ENCODE data around the gene OLFML3.

The OLFML3 gene

DNA sequence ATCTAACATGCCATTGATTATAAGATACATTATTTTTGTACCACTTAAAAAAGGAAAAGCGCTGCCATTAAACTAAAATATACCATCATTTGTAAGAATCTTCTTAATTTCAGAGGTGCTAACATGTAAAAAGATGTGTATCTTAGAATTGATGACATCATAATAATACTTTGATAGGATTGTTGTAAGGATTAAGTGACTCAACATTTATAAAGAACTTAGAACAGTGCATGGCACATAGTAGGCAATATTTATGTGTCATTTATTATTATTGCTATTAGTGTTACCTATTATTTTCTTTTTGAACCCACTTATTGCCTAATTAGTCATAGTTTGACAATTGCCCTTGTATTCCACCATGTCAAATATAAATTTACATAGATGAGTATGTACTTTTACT, 28.4 kb upstream of the OLFML3 start:
- no peak for DNase-seq

DNA sequence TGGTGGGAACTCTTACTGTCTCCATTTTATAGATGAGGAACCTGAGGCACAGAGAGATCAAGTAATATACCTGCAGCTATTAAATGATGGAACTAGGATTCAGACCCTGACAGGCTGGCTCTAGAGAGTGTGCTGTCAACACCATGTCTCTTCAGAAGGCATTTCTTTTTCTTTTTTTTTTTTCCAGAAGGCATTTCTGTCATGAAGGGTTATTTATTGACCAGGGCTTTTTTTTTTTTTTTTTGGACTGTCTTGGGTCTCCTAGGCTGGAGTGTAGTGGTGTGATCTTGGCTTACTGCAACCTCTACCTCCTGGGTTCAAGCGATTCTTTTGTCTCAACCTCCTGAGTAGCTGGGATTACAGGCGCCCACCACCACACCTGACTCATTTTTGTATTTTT, 27.6 kb upstream of the OLFML3 start:
- DNase-seq: no peak

DNA sequence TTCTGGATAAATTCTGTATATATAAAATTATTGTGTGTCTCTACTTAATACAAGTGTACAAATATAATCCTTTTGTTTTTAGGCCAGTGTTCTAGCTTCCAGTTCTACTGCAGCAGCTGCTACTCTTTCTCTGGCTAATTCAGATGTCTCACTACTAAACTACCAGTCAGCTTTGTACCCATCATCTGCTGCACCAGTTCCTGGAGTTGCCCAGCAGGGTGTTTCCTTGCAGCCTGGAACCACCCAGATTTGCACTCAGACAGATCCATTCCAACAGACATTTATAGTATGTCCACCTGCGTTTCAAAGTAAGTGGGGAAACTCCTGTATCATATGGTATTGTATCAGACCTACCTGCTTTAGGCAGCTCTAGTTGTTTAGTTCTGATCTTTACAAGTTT, 21.3 kb upstream of the OLFML3 start:
- DNase-seq: no peak

DNA sequence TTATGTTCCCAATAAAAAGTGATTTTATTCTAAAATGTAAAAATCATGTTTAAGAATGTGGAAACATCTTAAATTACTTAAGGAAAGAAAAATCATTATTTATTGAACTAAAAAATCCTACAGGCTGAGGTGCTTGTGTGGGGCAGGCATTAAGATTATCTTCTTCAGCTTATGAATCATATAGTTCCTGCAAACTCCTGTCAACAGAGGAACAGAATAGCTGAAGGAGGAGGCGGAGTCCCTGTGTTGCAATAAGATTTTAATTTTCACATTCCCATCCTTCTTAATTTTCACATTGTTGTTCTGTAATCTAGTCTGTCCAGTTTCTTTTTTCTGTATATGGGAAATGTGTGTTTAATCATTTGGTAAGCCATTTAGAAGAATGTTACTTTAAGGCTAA, 20.6 kb upstream of the OLFML3 start:
- DNase-seq: no peak

DNA sequence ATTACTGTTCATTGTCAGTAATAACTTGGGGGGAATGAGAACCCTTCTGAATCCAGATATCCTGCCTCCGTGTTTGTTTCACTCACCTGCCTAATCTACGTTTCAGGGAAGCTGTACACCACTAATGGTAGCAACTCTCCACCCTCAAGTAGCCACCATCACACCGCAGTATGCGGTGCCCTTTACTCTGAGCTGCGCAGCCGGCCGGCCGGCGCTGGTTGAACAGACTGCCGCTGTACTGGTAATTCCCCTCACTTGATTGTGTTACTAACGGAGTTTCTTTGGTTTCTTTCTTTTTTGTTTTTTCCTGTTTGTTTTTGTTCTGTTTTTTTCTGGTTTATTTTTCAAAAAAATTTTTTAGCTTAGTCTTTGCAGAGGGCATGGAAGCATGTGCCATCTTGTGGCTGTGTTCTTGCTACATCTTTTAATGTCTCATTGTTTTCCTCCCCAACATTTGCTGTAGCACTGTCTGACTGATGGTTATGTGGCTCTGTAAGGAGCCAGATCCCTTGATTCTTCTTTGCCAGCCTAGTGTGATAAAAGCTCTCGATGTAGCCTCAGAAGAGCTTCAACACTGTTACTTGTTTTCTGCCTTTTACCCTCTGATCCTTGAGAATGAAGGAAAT, 15.9 kb upstream of the OLFML3 start:
- no peak for DNase-seq

DNA sequence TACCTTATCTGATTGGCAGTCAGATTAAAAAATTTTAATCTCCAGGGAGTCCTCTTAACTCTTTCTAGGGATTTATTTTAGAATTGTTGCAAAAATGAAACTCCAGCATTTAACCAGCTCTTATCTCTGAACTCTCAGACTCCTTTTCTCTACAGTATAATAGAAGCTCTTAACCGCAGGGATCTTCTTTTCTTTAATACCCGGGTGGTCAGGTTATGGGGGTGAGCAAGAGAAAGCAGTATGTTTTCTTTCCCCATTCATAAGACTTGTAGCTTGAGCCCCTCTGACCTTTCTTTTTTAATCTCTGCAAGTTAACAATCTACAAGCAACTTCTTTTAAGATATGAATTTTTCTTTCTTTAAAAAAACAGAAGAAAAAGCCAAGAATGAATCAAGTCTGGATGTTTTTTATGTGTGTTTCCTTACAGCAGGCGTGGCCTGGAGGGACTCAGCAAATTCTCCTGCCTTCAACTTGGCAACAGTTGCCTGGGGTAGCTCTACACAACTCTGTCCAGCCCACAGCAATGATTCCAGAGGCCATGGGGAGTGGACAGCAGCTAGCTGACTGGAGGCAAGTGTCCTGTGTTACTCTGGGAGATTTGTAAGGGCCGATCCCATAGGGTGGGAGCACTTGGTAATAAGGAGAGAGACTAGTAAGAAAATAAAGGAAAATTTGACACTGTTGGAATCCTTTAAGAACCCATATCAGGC, 13.4 kb upstream of the OLFML3 start:
- no peak for DNase-seq

DNA sequence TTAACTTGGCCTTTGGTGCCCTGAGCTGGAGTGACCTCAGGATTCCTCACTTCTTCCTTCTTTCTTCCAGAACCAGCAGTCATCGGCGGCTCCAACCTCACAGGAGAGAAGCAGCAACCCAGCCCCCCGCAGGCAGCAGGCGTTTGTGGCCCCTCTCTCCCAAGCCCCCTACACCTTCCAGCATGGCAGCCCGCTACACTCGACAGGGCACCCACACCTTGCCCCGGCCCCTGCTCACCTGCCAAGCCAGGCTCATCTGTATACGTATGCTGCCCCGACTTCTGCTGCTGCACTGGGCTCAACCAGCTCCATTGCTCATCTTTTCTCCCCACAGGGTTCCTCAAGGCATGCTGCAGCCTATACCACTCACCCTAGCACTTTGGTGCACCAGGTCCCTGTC, 6.3 kb upstream of the OLFML3 start:
- DNase-seq: no peak

DNA sequence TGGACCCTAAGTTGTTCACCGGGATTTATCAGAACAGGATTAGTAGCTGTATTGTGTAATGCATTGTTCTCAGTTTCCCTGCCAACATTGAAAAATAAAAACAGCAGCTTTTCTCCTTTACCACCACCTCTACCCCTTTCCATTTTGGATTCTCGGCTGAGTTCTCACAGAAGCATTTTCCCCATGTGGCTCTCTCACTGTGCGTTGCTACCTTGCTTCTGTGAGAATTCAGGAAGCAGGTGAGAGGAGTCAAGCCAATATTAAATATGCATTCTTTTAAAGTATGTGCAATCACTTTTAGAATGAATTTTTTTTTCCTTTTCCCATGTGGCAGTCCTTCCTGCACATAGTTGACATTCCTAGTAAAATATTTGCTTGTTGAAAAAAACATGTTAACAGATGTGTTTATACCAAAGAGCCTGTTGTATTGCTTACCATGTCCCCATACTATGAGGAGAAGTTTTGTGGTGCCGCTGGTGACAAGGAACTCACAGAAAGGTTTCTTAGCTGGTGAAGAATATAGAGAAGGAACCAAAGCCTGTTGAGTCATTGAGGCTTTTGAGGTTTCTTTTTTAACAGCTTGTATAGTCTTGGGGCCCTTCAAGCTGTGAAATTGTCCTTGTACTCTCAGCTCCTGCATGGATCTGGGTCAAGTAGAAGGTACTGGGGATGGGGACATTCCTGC, 3.9 kb upstream of the OLFML3 start:
- DNase-seq: no peak

DNA sequence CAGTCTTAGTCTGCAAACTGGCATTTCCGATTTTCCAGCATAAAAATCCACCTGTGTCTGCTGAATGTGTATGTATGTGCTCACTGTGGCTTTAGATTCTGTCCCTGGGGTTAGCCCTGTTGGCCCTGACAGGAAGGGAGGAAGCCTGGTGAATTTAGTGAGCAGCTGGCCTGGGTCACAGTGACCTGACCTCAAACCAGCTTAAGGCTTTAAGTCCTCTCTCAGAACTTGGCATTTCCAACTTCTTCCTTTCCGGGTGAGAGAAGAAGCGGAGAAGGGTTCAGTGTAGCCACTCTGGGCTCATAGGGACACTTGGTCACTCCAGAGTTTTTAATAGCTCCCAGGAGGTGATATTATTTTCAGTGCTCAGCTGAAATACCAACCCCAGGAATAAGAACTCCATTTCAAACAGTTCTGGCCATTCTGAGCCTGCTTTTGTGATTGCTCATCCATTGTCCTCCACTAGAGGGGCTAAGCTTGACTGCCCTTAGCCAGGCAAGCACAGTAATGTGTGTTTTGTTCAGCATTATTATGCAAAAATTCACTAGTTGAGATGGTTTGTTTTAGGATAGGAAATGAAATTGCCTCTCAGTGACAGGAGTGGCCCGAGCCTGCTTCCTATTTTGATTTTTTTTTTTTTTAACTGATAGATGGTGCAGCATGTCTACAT, 2.5 kb upstream of the OLFML3 start:
- no peak for DNase-seq

DNA sequence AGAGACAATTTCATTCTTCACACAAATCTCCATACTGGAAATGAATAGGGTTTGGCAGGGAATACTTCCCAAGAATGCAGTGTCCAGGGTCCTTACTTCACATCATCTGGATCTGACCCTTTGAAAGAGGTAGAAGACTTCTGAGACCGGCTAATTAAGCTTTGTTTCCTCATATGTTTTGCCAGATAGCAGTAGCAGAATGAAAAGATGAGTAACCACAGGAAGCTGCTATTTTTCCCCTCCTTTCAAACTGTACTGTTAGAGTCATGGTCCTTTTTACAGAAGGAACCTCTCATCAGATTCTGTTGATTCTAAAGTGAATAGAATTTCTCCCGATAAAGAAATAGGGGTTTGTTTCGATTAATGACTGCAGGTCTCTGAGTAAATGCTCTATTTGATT, 1.4 kb upstream of the OLFML3 start:
- no peak for DNase-seq

DNA sequence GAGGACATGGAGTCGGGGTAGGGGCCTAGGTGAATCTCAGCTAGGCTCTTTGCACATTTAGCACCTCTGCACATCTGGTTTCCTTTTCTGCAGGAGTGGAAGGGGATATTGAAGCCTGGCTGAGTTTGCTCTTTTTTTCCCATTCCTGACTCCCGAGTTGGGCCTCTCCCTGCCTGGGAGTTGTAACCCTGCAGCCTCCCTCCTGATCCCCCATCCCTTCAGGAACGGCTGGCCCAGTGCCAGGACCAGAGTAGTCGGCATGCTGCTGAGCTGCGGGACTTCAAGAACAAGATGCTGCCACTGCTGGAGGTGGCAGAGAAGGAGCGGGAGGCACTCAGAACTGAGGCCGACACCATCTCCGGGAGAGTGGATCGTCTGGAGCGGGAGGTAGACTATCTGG, 836 bp downstream of the OLFML3 start:
- no peak for DNase-seq

DNA sequence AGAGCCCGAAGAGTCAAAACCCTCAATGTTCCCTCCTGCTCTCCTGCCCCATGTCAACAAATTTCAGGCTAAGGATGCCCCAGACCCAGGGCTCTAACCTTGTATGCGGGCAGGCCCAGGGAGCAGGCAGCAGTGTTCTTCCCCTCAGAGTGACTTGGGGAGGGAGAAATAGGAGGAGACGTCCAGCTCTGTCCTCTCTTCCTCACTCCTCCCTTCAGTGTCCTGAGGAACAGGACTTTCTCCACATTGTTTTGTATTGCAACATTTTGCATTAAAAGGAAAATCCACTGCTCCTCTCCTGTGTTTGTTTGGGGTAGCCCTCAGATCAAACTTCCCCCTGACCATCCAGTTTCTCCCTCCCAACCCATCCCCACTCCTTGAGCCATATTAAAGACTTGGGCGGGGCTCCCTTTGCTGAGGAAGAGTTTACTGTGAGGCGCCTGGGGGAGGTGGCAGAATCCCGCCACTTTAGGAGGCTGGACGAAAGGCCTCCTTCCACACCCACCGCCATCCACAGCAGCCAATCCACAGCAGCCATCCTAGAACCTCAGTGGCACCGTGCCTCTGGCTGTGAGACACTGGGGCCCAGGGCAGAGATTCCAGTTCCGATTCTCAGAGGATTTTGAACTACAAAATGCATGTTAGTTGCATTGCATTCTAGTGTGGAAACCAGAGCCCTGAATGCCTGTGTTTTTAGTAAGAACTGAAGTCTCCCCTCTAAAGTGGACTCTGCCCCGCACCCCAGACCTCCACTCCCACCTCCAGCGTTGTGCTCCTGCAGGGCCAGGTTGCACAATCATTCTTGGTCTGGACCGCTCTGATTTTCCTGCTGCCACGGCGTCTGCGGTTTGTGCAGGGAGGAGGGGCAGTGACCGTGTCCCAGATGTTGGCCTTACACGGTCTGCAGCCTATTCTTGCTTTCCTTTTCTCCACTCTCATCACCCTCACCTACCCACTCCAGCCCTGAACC, 3.0 kb downstream of the OLFML3 start:
- DNase-seq: no peak

DNA sequence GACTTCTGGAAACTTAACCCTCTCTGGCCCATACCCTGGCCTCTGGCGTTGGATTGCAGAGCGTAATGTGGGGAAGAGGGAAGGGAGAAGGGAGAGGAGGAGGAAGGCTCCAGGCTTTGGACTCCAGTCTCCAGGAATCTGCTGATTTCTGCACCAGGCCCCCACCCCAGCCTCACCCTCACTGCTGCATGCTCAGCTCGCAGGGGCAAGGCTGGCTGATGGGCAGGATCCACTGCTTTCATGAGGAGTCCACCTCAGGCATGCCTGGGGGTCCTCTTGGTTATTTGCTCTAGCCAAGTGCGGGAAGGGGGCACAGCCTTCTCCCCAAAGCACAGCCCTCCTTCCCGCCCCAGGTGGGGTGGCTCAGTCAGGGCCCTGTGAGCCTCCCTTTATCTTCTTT, 3.7 kb downstream of the OLFML3 start:
- no peak for DNase-seq

DNA sequence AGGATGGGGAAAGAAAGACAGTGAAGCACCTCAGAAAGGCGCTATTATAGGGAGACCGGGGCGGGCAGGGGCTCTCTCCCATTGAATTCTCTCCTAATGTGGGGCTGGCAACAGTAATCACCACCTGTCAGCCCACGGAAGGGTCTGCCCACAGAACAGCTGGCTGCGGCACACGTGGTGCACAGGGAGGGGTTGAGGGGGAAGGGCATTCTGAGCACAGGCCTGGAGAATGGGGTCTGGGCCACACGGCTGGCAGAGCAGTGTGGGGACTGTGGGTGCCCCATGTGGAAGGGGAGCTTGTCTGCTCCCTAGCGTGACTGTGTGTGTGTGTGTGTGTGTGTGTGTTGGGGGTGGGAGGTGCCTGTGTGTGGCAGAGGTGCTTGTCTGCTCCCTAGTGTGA, 4.1 kb downstream of the OLFML3 start:
- DNase-seq: no peak

DNA sequence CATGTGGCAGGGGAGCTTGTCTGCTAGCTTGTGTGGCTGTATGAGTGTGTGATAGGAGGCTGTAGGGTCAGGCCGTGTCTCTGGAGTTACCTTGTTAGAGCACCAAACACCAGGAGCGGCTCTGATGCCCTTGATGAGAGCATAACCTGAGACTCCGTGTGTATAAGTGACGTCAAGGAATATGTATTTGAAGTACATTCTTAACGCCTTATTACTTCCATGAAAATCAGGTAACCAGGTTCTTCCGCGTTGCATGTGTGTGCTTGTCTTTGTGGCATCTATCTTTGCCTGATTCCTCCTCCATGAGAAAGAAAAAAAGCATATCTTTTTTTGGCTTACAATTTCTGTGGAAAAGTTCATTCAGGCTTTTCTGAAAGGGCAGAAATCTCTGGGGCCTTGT, 4.6 kb downstream of the OLFML3 start:
- no peak for DNase-seq

DNA sequence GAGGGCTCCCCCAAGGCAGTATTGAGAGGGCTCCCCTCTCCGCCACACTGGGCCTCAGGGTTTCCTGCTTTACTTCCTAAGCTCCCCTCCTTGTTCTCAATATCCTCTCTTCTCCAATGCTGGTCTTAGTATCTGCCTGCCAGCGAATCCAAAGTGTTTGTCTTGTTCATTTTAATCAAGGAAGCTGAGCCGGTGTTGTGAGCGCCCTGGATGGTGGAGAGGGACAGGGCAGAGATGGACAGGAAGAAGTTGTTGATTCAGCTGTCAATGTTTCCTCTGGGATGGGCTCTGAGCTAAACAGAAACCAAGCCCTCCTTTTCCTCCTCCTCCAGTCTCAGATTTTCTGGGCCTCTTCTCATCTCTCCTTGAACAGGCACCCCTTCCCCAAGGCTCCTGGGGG, 5.4 kb downstream of the OLFML3 start:
- no peak for DNase-seq

DNA sequence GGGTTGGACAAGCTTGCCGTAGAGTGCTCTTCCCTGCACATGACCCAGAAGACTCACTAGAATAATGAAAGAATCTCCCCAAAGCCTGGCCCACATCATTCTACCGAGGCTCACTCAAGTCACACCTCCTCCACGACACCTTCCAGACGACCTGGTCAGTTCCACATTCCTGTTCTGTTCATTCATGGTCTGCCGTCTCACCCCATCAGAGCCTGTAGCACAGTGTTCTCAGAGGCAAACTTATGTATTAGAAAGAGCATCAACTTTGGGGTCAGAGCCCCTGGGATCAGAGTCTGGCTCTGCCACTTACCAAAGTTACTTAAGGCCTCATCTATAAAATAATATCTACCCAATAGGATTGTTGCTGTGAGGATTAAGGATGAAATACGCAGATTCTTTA, 7.5 kb downstream of the OLFML3 start:
- DNase-seq: no peak

DNA sequence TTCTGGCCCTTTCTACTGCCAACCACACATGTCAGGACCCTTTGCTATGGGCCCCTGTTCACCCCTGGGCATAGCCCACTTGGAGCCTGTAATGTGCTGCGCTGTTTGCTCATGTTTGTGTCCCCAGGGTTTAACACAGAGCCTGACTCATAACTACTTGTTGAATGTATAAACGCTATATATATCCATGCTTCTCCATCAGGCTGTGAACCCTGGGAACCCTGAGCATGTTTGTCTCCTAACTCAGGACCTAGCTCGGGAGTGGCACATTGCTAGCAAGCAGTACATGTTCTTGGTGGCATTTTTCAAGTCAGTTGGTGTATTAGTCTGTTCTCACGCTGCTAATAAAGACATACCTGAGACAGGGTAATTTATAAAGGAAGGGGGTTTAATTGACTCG, 8.0 kb downstream of the OLFML3 start:
- DNase-seq: no peak

DNA sequence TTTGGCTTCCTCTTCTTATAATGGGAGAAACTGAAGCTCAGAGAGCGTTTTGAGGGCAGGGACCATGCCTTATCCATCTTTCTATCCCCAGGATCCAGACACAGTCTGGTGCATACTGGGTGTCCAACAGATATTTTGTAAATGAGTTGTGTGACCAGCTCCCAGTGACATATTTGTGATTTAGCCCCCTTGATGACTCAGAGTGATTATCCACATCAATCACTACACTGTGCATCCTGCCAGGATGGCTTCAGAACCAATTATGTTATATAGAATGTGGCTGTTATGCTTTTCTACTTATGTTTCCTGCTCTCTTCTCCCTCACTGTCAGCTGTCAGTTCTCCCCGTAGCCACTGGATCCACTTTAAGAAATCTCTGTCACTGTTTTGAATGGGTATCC, 11.3 kb downstream of the OLFML3 start:
- no peak for DNase-seq

DNA sequence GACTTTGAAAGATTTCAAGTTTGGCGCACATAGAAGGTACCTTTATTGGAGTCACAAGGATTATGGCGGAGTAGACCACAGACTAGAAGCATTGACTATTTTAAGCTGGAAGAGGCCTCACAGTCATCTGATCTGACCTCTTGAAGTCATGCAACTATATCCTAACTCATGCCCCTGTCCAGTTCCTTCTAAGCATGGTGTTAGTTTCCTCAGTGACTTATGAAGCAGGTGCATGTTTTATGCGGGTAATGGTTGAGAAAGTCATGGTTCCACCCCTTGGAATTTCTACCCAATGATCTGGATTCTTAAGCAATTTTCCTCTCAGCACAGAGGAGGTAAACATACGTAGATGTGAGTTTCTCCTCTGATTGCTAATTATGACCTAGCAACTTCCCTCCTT, 11.7 kb downstream of the OLFML3 start:
- no peak for DNase-seq

DNA sequence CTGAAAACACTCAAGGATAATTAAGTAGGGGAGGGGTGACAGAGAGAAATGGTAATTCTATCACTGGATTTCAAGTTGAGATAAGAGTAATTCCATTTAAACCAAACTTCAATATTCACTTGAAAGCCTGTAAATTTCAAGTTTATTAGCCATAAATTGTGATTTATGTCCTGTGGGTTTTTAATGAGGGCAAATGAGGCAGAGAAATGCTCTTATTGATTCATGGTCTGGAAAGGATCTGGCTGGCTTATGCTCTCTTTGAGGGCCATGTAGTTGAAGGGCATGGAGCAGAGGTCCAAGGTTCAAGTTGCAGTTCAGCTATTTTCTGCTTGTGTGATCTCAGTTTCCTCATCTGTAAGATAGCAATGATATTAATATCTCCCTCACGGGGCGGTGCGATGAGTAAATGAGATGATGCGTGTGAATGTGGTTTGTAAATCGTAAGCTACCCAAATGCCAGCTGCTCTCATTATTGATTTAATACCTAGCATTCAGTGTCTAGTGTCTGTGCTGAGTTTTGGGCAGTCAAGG, 12.3 kb downstream of the OLFML3 start:
- DNase-seq: no peak

DNA sequence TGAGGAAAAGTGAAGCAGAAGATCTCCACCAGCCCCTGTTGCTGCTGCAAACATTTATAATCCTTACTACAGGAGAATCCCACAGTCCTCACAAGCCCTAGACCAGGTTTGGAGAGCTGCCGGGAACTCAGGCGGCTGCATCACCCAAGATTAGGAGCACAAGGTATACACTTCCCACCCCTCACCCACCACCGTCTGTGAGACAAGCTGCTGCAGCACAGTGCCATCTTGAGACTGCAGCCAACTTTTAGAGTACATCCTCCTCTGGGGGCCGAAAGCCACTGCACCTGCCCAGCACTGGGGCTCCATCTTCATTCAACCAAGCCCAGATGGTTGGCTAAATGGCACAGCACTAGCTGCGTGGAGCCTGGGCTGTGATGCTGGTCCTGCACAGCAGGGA, 13.8 kb downstream of the OLFML3 start:
- DNase-seq: no peak

DNA sequence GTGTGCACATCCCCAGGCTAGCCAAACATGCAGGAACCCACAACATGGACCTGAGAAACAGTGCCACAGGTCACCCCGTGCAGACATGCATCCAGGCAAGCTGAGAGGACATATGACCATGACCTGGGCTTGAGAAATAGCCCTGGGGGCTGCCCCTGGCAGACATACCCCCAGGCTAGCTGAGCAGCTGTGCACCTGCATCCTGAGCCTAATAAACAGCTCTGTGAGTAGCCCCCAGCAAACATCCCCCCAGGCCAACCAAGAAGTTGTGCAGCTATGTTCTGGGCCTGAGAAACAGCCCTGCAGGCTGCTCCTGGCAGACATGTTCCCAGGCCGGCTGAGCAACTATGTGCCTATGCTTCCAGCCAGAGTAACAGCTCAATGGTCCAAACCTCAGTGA, 14.5 kb downstream of the OLFML3 start:
- DNase-seq: no peak
